Measurements from ENCODE around the gene CRAT.

CRAT gene

GRCh38 chr9:129059796-129060785 lies 50.5 kb downstream of the CRAT start:
- H3K36me3 ChIP-seq (ENCODE audit: insufficient read depth, low read length), result peaks cover 40% of the 10 kb centered on the region
- DNase-seq (no peak), ATAC-seq (ENCODE audit: insufficient read depth, low read depth) (no peak)
- H3K4me2 ChIP-seq (ENCODE audit: insufficient read depth, low read length), result no peak overlapping the region
- H3K27me3 ChIP-seq (ENCODE audit: insufficient read depth, low read length, poor library complexity), result no peaks in the 10 kb centered on the region
- no peaks in the 10 kb centered on the region for H3K79me2 ChIP-seq (ENCODE audit: insufficient read depth, low read length)
- H3K27ac ChIP-seq (ENCODE audit: low read length), result no peak overlapping the region
- no peak for TF ChIP-seq EZH2 (IDR thresholded peaks at IDR 0.05; ENCODE audit: borderline replicate concordance, low read depth, low read length, severe bottlenecking)
- TF ChIP-seq, protein P1, sequence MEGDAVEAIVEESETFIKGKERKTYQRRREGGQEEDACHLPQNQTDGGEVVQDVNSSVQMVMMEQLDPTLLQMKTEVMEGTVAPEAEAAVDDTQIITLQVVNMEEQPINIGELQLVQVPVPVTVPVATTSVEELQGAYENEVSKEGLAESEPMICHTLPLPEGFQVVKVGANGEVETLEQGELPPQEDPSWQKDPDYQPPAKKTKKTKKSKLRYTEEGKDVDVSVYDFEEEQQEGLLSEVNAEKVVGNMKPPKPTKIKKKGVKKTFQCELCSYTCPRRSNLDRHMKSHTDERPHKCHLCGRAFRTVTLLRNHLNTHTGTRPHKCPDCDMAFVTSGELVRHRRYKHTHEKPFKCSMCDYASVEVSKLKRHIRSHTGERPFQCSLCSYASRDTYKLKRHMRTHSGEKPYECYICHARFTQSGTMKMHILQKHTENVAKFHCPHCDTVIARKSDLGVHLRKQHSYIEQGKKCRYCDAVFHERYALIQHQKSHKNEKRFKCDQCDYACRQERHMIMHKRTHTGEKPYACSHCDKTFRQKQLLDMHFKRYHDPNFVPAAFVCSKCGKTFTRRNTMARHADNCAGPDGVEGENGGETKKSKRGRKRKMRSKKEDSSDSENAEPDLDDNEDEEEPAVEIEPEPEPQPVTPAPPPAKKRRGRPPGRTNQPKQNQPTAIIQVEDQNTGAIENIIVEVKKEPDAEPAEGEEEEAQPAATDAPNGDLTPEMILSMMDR (IDR thresholded peaks at IDR 0.05; ENCODE audit: borderline replicate concordance, extremely low read depth, low read length, poor library complexity, severe bottlenecking), result no peak
- no peak overlapping the region for H2AFZ ChIP-seq (ENCODE audit: low read depth, low read length)
- no peaks in the 10 kb centered on the region for H3K4me1 ChIP-seq (ENCODE audit: insufficient read depth, low read length)
- H3K9ac ChIP-seq (ENCODE audit: low read depth, low read length), result no peak overlapping the region
- H3K4me3 ChIP-seq (ENCODE audit: low read depth in 1 of 2, low read length in 2 of 2), result no peak overlapping the region
- H4K20me1 ChIP-seq (ENCODE audit: insufficient read depth, low read length), result no peaks in the 10 kb centered on the region
- H3K9me3 ChIP-seq (ENCODE audit: insufficient read depth, low read length, severe bottlenecking), result no peaks in the 10 kb centered on the region

GRCh38 chr9:129058965-129059795 lies 51.4 kb downstream of the CRAT start:
- no peak for ATAC-seq (ENCODE audit: insufficient read depth, low read depth)
- Histone ChIP-seq H3K4me1 (ENCODE audit: insufficient read depth, low read length) (no peaks in the 10 kb centered on the region), H3K9me3 (ENCODE audit: insufficient read depth, low read length, severe bottlenecking) (no peaks in the 10 kb centered on the region), H3K4me2 (ENCODE audit: insufficient read depth, low read length) (no peak overlapping the region), H3K4me3 (ENCODE audit: low read depth in 1 of 2, low read length in 2 of 2) (no peak overlapping the region), H2AFZ (ENCODE audit: low read depth, low read length) (no peak overlapping the region), H3K27me3 (ENCODE audit: insufficient read depth, low read length, poor library complexity) (no peaks in the 10 kb centered on the region), H4K20me1 (ENCODE audit: insufficient read depth, low read length) (no peaks in the 10 kb centered on the region), H3K79me2 (ENCODE audit: insufficient read depth, low read length) (no peaks in the 10 kb centered on the region), H3K36me3 (ENCODE audit: insufficient read depth, low read length) (peaks cover 41% of the 10 kb centered on the region), H3K9ac (ENCODE audit: low read depth, low read length) (no peak overlapping the region), H3K27ac (ENCODE audit: low read length) (no peak overlapping the region)
- DNase-seq, result no peak
- TF ChIP-seq, protein P1 (IDR thresholded peaks at IDR 0.05; ENCODE audit: borderline replicate concordance, extremely low read depth, low read length, poor library complexity, severe bottlenecking), result no peak
- no peak for TF ChIP-seq EZH2 (IDR thresholded peaks at IDR 0.05; ENCODE audit: borderline replicate concordance, low read depth, low read length, severe bottlenecking)

DNA sequence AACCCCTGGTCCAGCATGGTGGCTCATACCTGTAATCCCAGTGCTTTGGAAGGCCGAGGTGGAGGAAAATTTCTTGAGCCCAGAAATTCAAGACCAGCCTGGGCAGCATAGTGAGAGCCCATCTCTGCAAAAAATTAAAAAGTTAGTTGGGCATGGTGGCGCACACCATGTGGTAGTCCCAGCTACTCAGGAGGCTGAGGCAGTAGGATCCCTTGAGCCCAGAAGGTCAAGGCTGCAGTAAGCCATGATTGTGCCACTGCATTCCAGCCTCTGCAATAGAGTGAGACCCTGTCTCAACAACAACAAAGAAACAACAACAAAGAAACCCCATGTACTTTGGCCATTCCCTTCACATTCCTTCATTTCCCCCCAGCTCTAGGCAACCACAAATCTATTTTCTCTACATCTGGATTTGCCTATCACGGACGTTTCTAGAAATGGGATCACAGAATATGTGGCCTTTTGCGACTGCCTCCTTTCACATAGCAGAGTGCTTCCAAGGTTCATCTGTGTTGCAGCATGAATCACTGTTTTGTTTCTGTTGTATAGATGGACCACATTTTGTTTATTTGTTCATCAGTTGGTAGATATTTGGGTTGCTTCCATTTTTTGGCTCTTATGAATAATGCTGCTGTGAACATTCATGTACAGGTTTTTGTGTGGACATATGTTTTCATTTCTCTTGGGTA lies 56.3 kb downstream of the CRAT start:
- Histone ChIP-seq H4K20me1 (ENCODE audit: insufficient read depth, low read length) (no peaks in the 10 kb centered on the region), H3K9me3 (ENCODE audit: insufficient read depth, low read length, severe bottlenecking) (no peaks in the 10 kb centered on the region), H3K27ac (ENCODE audit: low read length) (no peak overlapping the region), H2AFZ (ENCODE audit: low read depth, low read length) (no peak overlapping the region), H3K4me1 (ENCODE audit: insufficient read depth, low read length) (no peaks in the 10 kb centered on the region), H3K36me3 (ENCODE audit: insufficient read depth, low read length) (peaks cover 23% of the 10 kb centered on the region), H3K27me3 (ENCODE audit: insufficient read depth, low read length, poor library complexity) (no peaks in the 10 kb centered on the region), H3K4me2 (ENCODE audit: insufficient read depth, low read length) (no peak overlapping the region), H3K4me3 (ENCODE audit: low read depth in 1 of 2, low read length in 2 of 2) (no peak overlapping the region), H3K79me2 (ENCODE audit: insufficient read depth, low read length) (no peaks in the 10 kb centered on the region), H3K9ac (ENCODE audit: low read depth, low read length) (no peak overlapping the region)
- DNase-seq, result no peak
- no peak for ATAC-seq (ENCODE audit: insufficient read depth, low read depth)
- no peak for TF ChIP-seq EZH2 (IDR thresholded peaks at IDR 0.05; ENCODE audit: borderline replicate concordance, low read depth, low read length, severe bottlenecking)
- TF ChIP-seq, protein P1 (IDR thresholded peaks at IDR 0.05; ENCODE audit: borderline replicate concordance, extremely low read depth, low read length, poor library complexity, severe bottlenecking), result no peak
